Colonic mucosa (tissue), 4 donors: ENCODE results near the gene ZNF891. TPM values are rescaled to one million over a fixed set of nuclear protein-coding genes. Genes with fewer than 3 reads are reported as not detected.

Experiments
- DNase-seq: peaks from one replicate; pipeline ENCODE4 v3.0.0-alpha.2; 2020
- H3K27ac ChIP-seq: fragments of 200-600 bp; one replicate; pipeline ENCODE4 v1.8.0; 2021
- H3K27me3 ChIP-seq: fragments of 200-600 bp; one replicate; pipeline ENCODE4 v1.8.0; 2021
- H3K36me3 ChIP-seq: fragments of 200-600 bp; one replicate; pipeline ENCODE4 v1.8.0; 2021
- H3K4me1 ChIP-seq: fragments of 200-600 bp; one replicate; pipeline ENCODE4 v1.8.0; 2021; ENCODE audit warnings: mild to moderate bottlenecking
- H3K4me3 ChIP-seq: fragments of 200-600 bp; one replicate; pipeline ENCODE4 v1.8.0; 2021
- H3K9ac ChIP-seq, 2 donors: one replicate each; pipeline ENCODE4 v1.7.0; 2013; ENCODE audit warnings: control low read depth in 2 of 2, low read depth in 2 of 2, low read length in 2 of 2
- H3K9me3 ChIP-seq: fragments of 200-600 bp; one replicate; pipeline ENCODE4 v1.8.0; 2021
- intact Hi-C: fragments of 100-400 bp; cut with DNase I; formaldehyde crosslinking; loops from one replicate; pipeline ENCODE4 v1.14.1; 2022
- total RNA-seq, 2 donors: library from RNA; stranded (reverse); fragmentation: NEBNext Ultra II Directional in 1 of 2; extraction: Animal tissue kit (Norgen Biotek cat#: 25700) in 1 of 2; gene quantifications; one replicate each; pipeline ENCODE4 v1.2.1, GENCODE V29; 2021
- TF ChIP-seq, protein P1 (sequence below): fragments of 200-600 bp; IDR thresholded peaks from one replicate; pipeline ENCODE4 v1.8.0; 2022; ENCODE audit warnings: antibody characterized with exemption, mild to moderate bottlenecking
- donor health status: healthy.
- donor health status: DM: no; HTN: no; CAD: no.
- donor health status: DM: no; HTN: no; CAD: no.

ZNF891 gene
- total RNA-seq, 2 donors from 2014 or later = 1.0 to 1.3 TPM

DNA sequence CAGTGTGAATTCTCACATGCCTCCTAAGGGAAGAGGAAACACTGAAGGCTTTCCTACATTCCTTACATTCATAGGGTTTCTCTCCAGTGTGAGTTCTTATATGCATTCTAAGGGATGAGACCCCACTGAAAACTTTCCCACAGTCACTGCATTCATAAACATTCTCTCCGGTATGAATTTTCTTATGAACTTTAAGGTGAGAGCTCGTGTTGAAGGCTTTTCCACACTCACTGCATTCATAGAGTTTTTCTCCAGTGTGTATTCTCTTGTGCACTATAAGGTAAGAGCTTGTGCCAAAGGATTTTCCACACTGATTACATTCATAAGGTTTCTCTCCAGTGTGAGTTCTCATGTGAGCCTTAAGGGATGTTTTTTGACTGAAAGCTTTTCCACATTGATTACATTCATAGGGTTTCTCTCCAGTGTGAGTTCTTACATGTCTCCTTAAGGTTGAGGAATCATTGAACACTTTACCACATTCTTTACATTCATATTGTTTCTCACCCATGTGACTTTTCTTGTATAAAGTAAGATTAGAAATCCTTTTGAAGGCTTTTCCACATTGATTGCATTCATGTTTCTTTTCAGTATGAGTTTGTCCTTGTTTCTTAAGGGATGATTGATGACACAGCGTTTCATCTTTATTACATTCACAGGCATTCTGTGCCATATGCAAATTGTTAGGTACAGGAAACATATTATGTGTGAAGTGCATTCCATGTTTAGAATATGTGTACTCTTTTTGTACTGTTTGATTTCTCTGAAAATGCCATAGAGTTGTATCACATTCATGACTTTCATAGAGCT, 9.5 kb downstream of the ZNF891 start:
- H3K4me1 ChIP-seq = no peaks in the 10 kb centered on the region
- H3K36me3 ChIP-seq = no peaks in the 10 kb centered on the region
- no peaks in the 10 kb centered on the region for H3K27me3 ChIP-seq
- TF ChIP-seq, protein P1, sequence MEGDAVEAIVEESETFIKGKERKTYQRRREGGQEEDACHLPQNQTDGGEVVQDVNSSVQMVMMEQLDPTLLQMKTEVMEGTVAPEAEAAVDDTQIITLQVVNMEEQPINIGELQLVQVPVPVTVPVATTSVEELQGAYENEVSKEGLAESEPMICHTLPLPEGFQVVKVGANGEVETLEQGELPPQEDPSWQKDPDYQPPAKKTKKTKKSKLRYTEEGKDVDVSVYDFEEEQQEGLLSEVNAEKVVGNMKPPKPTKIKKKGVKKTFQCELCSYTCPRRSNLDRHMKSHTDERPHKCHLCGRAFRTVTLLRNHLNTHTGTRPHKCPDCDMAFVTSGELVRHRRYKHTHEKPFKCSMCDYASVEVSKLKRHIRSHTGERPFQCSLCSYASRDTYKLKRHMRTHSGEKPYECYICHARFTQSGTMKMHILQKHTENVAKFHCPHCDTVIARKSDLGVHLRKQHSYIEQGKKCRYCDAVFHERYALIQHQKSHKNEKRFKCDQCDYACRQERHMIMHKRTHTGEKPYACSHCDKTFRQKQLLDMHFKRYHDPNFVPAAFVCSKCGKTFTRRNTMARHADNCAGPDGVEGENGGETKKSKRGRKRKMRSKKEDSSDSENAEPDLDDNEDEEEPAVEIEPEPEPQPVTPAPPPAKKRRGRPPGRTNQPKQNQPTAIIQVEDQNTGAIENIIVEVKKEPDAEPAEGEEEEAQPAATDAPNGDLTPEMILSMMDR = no peak
- peaks cover 29% of the 10 kb centered on the region for H3K9me3 ChIP-seq
- intact Hi-C loops = no loop called here
- no peak overlapping the region for H3K9ac ChIP-seq
- no peak overlapping the region for H3K27ac ChIP-seq
- no peak overlapping the region for H3K4me3 ChIP-seq
- DNase-seq = no peak

DNA sequence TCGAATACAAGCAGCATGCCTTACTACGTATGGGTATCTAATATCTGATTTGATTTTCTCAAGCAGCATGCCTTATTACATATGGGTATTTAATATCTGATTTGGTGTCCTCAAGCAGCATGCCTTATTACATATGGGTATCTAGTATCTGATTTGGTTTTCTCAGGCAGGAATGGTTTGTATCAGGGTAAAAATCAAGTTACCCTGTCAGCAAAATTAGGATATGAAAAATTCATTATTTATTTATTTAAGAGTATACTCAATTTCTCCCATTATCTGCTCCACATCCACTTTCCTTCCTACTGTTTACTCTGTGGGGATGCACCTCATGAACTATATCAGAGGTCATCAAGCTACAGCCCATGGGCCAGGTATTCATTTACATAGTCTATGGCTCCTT, 21.9 kb downstream of the ZNF891 start:
- H3K36me3 ChIP-seq = peaks cover 11% of the 10 kb centered on the region
- intact Hi-C loops = no loop called here
- no peak for DNase-seq
- no peak overlapping the region for H3K9ac ChIP-seq
- H3K27me3 ChIP-seq = no peaks in the 10 kb centered on the region
- H3K9me3 ChIP-seq = peaks cover 30% of the 10 kb centered on the region
- no peak overlapping the region for H3K4me3 ChIP-seq
- TF ChIP-seq, protein P1 = no peak
- H3K27ac ChIP-seq = no peak overlapping the region
- no peaks in the 10 kb centered on the region for H3K4me1 ChIP-seq

DNA sequence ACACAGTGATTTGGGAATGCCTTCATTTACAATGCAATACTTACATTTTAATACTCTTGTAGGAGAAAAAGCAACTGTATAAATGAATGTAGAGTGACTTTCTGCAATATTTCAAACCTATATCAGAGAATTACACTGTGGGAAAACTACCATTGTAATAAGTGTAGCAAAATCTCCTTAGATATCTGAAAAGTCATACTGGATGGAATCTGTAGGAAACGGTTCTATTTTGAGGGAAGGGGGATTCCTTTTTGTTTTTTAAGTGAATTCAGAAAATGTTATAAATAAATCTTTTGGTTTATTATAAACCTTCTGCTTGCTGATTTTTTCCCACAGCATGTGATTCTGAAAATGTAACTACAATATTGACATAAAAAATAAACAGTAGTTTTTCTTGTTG, 23.0 kb downstream of the ZNF891 start:
- no peaks in the 10 kb centered on the region for H3K27me3 ChIP-seq
- no peak overlapping the region for H3K27ac ChIP-seq
- no peak overlapping the region for H3K4me3 ChIP-seq
- peaks cover 11% of the 10 kb centered on the region for H3K36me3 ChIP-seq
- DNase-seq = no peak
- H3K9me3 ChIP-seq = peaks cover 30% of the 10 kb centered on the region
- H3K9ac ChIP-seq = no peak overlapping the region
- TF ChIP-seq, protein P1 = no peak
- no peaks in the 10 kb centered on the region for H3K4me1 ChIP-seq
- intact Hi-C loops = no loop called here

DNA sequence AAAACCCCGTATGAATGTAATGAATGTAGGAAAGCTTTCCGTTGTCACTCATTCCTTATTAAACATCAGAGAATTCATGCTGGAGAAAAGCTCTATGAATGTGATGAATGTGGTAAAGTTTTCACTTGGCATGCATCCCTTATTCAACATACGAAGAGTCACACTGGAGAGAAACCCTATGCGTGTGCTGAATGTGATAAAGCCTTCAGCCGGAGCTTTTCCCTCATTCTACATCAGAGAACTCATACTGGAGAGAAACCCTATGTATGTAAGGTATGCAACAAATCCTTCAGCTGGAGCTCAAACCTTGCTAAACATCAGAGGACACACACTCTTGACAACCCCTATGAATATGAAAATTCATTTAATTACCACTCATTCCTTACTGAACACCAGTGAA, 23.8 kb downstream of the ZNF891 start:
- TF ChIP-seq, protein P1 = no peak
- DNase-seq = no peak
- peaks cover 11% of the 10 kb centered on the region for H3K36me3 ChIP-seq
- intact Hi-C loops = no loop called here
- H3K4me1 ChIP-seq = no peaks in the 10 kb centered on the region
- no peaks in the 10 kb centered on the region for H3K27me3 ChIP-seq
- H3K9me3 ChIP-seq = peaks cover 30% of the 10 kb centered on the region
- H3K4me3 ChIP-seq = no peak overlapping the region
- no peak overlapping the region for H3K9ac ChIP-seq
- H3K27ac ChIP-seq = no peak overlapping the region

DNA sequence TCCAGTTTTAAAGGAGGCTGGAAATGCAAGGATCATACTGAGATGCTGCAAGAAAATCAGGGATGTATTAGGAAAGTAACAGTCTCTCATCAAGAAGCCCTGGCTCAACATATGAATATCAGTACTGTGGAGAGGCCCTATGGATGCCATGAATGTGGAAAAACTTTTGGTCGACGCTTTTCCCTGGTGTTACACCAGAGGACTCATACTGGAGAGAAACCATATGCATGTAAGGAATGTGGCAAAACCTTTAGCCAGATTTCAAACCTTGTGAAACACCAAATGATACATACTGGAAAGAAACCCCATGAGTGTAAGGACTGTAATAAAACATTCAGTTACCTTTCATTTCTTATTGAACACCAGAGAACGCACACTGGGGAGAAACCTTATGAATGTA, 24.5 kb downstream of the ZNF891 start:
- no peak for DNase-seq
- Histone ChIP-seq H3K4me1 (no peaks in the 10 kb centered on the region), H3K9ac (no peak overlapping the region), H3K9me3 (peaks cover 33% of the 10 kb centered on the region), H3K36me3 (peaks cover 11% of the 10 kb centered on the region), H3K4me3 (no peak overlapping the region), H3K27ac (no peak overlapping the region), H3K27me3 (no peaks in the 10 kb centered on the region)
- intact Hi-C loops = no loop called here
- TF ChIP-seq, protein P1 = no peak
